ENCODE data around the gene PDZD2. TPM values are rescaled to one million over a fixed set of nuclear protein-coding genes. Genes with fewer than 3 reads are reported as not detected.
A peak's percentile ranks its signal among the peaks of the same experiment; 100 is the strongest.
"Not testable (repeated sequence)": the region's sequence is repeated elsewhere in the genome, so short reads cannot be mapped to it uniquely, and the experiment has no call there.

PDZD2 gene
- total RNA-seq, 1 donor from 2014 or later = 21.5 TPM

GRCh38 chr5:32110111-32110696 is 471.3 kb downstream of the PDZD2 start:
- Mint-ChIP-seq H3K36me3 (peaks cover 44% of the 10 kb centered on the region), H3K9me3 (no peaks in the 10 kb centered on the region), H3K4me1 (no peaks in the 10 kb centered on the region), H3K27ac (no peak overlapping the region), H3K27me3 (ENCODE audit: low read depth) (no peaks in the 10 kb centered on the region), H3K4me3 (no peak overlapping the region)
- TF ChIP-seq CTCF (IDR thresholded peaks at IDR 0.05; ENCODE audit: unreplicated experiment) = no peak
- no peak for DNase-seq (ENCODE audit: low spot score in 2 of 2, unreplicated experiment in 2 of 2)

GRCh38 chr5:32115985-32116384 is 477.1 kb downstream of the PDZD2 start:
- no peaks in the 10 kb centered on the region for H3K9me3 Mint-ChIP-seq
- H3K36me3 Mint-ChIP-seq = peaks cover 33% of the 10 kb centered on the region
- no peaks in the 10 kb centered on the region for H3K27me3 Mint-ChIP-seq (ENCODE audit: low read depth)
- H3K27ac Mint-ChIP-seq = peak overlapping the region; percentile 33
- H3K4me3 Mint-ChIP-seq = no peak overlapping the region
- no peak for TF ChIP-seq CTCF (IDR thresholded peaks at IDR 0.05; ENCODE audit: unreplicated experiment)
- no peak for DNase-seq (ENCODE audit: low spot score in 2 of 2, unreplicated experiment in 2 of 2)
- H3K4me1 Mint-ChIP-seq = no peaks in the 10 kb centered on the region

- TF ChIP-seq CTCF (IDR thresholded peaks at IDR 0.05; ENCODE audit: unreplicated experiment) = no peak
- H3K27me3 Mint-ChIP-seq (ENCODE audit: low read depth) = no peaks in the 10 kb centered on the region
- no peak overlapping the region for H3K4me3 Mint-ChIP-seq
- no peak for DNase-seq (ENCODE audit: low spot score in 2 of 2, unreplicated experiment in 2 of 2)
- H3K4me1 Mint-ChIP-seq = no peaks in the 10 kb centered on the region
- H3K36me3 Mint-ChIP-seq = peaks cover 33% of the 10 kb centered on the region
- H3K9me3 Mint-ChIP-seq = no peaks in the 10 kb centered on the region
- H3K27ac Mint-ChIP-seq = peak overlapping the region; percentile 2
Measured at GRCh38 chr5:32116574-32117313, 477.8 kb downstream of the PDZD2 start.

- H3K4me1 Mint-ChIP-seq; DNase-seq (ENCODE audit: low spot score in 2 of 2, unreplicated experiment in 2 of 2); H3K4me3 Mint-ChIP-seq; H3K9me3 Mint-ChIP-seq; H3K27me3 Mint-ChIP-seq (ENCODE audit: low read depth); H3K27ac Mint-ChIP-seq: not testable (repeated sequence)
- H3K36me3 Mint-ChIP-seq = peaks cover 28% of the 10 kb centered on the region
Measured at GRCh38 chr5:32118922-32119321, 480.0 kb downstream of the PDZD2 start.

GRCh38 chr5:32123058-32123805 is 484.3 kb downstream of the PDZD2 start:
- H3K4me1 Mint-ChIP-seq = no peaks in the 10 kb centered on the region
- H3K36me3 Mint-ChIP-seq = peaks cover 29% of the 10 kb centered on the region
- H3K27ac Mint-ChIP-seq = no peak overlapping the region
- H3K4me3 Mint-ChIP-seq = no peak overlapping the region
- H3K9me3 Mint-ChIP-seq = no peaks in the 10 kb centered on the region
- no peak for TF ChIP-seq CTCF (IDR thresholded peaks at IDR 0.05; ENCODE audit: unreplicated experiment)
- DNase-seq (ENCODE audit: low spot score in 2 of 2, unreplicated experiment in 2 of 2) = no peak
- H3K27me3 Mint-ChIP-seq (ENCODE audit: low read depth) = no peaks in the 10 kb centered on the region

Measured in mesothelial cell of epicardium (in vitro differentiated cells).